ENCODE results near the gene ZC3H7B.

- TF ChIP-seq MAX (IDR thresholded peaks at IDR 0.05): no peak
- no peak for TF ChIP-seq USF1 (IDR thresholded peaks at IDR 0.05)
- no peak for TF ChIP-seq YY1 (IDR thresholded peaks at IDR 0.05; ENCODE audit: low read depth)
- TF ChIP-seq EP300 (IDR thresholded peaks at IDR 0.05; ENCODE audit: borderline replicate concordance): no peak
- TF ChIP-seq CREB1 (IDR thresholded peaks at IDR 0.05; ENCODE audit: low read depth): no peak
Observed at GRCh38 chr22:41353862-41354575, 52.7 kb downstream of the ZC3H7B start.
